IMR-90 (cell line): ENCODE measurements around the gene ATP4A. TPM values are rescaled to one million over a fixed set of nuclear protein-coding genes. Genes with fewer than 3 reads are reported as not detected.

Experiments used
- ATAC-seq: fragments of 200-7000 bp; cut with Tn5 transposase; 2 replicates; pipeline ENCODE4 v1.9.1; 2020; ENCODE audit warnings: low read depth, mild to moderate bottlenecking, moderate library complexity
- BruUV-seq: library from RNA; stranded (reverse); fragments of 400-500 nt; replicated peaks from 2 replicates; lab custom pipeline; 2021; lab: Mats Ljungman, UMichigan
- CTCF ChIA-PET: fragments of 300-600 bp; formaldehyde crosslinking; extraction: SDS; loops from one replicate; lab custom pipeline; 2021; ENCODE audit warnings: antibody characterized with exemption; lab: Yijun Ruan, JAX
- POLR2A ChIA-PET: fragments of 300-600 bp; sonication (Branson Sonifier 250); formaldehyde crosslinking; loops from one replicate; lab custom pipeline; 2022; ENCODE audit warnings: antibody characterized with exemption; ENCODE audit not compliant: unreplicated experiment; lab: Charles Lee
- DNase-seq: peaks from one replicate; pipeline ENCODE4 v3.0.0; 2013
- H2AFZ ChIP-seq: replicated peaks from 2 replicates; pipeline ENCODE3; 2013; ENCODE audit warnings: low read length, mild to moderate bottlenecking; ENCODE audit not compliant: poor library complexity
- H2AK5ac ChIP-seq: 2 replicates; pipeline ENCODE4 v1.6.1; 2013; ENCODE audit warnings: low read depth, low read length, inconsistent platforms
- H2AK9ac ChIP-seq: replicated peaks from 2 replicates; pipeline ENCODE3; 2013; ENCODE audit warnings: mild to moderate bottlenecking, low read depth, low read length, moderate library complexity; ENCODE audit not compliant: poor library complexity
- H2BK120ac ChIP-seq: 2 replicates; pipeline ENCODE4 v1.6.1; 2013; ENCODE audit warnings: low read depth, low read length, inconsistent platforms
- H2BK15ac ChIP-seq: 3 replicates; pipeline ENCODE4 v1.6.1; 2013; ENCODE audit warnings: low read depth, low read length, inconsistent platforms
- H2BK20ac ChIP-seq: 2 replicates; pipeline ENCODE4 v1.6.1; 2013; ENCODE audit warnings: low read depth, mild to moderate bottlenecking, inconsistent platforms, low read length, moderate library complexity
- H2BK5ac ChIP-seq: 2 replicates; pipeline ENCODE4 v1.6.1; 2013; ENCODE audit warnings: mild to moderate bottlenecking, low read depth, low read length, inconsistent platforms; ENCODE audit not compliant: poor library complexity, severe bottlenecking
- H3K14ac ChIP-seq: replicated peaks from 2 replicates; pipeline ENCODE4 v1.6.1; 2013; ENCODE audit warnings: low read depth, low read length, inconsistent platforms
- H3K18ac ChIP-seq: 2 replicates; pipeline ENCODE4 v1.6.1; 2013; ENCODE audit warnings: low read depth, low read length, control low read depth
- H3K23ac ChIP-seq: 2 replicates; pipeline ENCODE4 v1.6.1; 2013; ENCODE audit warnings: low read depth, low read length, inconsistent platforms
- H3K27ac ChIP-seq: 2 replicates; pipeline ENCODE4 v1.5.1; 2013; ENCODE audit warnings: mild to moderate bottlenecking, control low read depth, low read length; ENCODE audit not compliant: insufficient read depth
- H3K27me3 ChIP-seq: 2 replicates; pipeline ENCODE4 v1.6.1; 2013; ENCODE audit warnings: low read length; ENCODE audit not compliant: control insufficient read depth, insufficient read depth
- H3K36me3 ChIP-seq: 2 replicates; pipeline ENCODE4 v1.6.1; 2013; ENCODE audit warnings: low read length, mixed read lengths; ENCODE audit not compliant: control insufficient read depth, insufficient read depth
- H3K4ac ChIP-seq: 2 replicates; pipeline ENCODE4 v1.6.1; 2013; ENCODE audit warnings: low read depth, low read length, inconsistent platforms
- H3K4me1 ChIP-seq: 2 replicates; pipeline ENCODE4 v1.6.1; 2013; ENCODE audit warnings: low read length, mixed read lengths; ENCODE audit not compliant: control insufficient read depth, insufficient read depth
- H3K4me2 ChIP-seq: 2 replicates; pipeline ENCODE4 v1.6.1; 2013; ENCODE audit warnings: low read depth, mild to moderate bottlenecking, control low read depth, low read length, moderate library complexity
- H3K4me3 ChIP-seq: 2 replicates; pipeline ENCODE4 v1.5.1; 2013; ENCODE audit warnings: low read depth, mild to moderate bottlenecking, control low read depth, low read length, moderate library complexity; ENCODE audit not compliant: insufficient read depth
- H3K56ac ChIP-seq: 2 replicates; pipeline ENCODE4 v1.6.1; 2013; ENCODE audit warnings: low read length, inconsistent platforms; ENCODE audit not compliant: insufficient read depth; ENCODE audit errors: extremely low read depth
- H3K79me1 ChIP-seq, 2 experiments: 2 replicates each; pipeline ENCODE4 v1.6.1; 2013; ENCODE audit warnings: low read length in 2 of 2, inconsistent platforms in 1 of 2, low read depth in 1 of 2
- H3K9ac ChIP-seq: 2 replicates; pipeline ENCODE4 v1.6.1; 2013; ENCODE audit warnings: low read depth, low read length, control low read depth
- H3K9me1 ChIP-seq: 2 replicates; pipeline ENCODE4 v1.6.1; 2013; ENCODE audit warnings: low read length, inconsistent platforms; ENCODE audit not compliant: insufficient read depth
- H3K9me3 ChIP-seq: 2 replicates; pipeline ENCODE4 v1.6.1; 2013; ENCODE audit warnings: low read length; ENCODE audit not compliant: control insufficient read depth, insufficient read depth
- H4K20me1 ChIP-seq: 2 replicates; pipeline ENCODE4 v1.6.1; 2013; ENCODE audit warnings: low read length, inconsistent platforms; ENCODE audit not compliant: insufficient read depth
- H4K5ac ChIP-seq: 2 replicates; pipeline ENCODE4 v1.6.1; 2013; ENCODE audit warnings: mild to moderate bottlenecking, low read depth, low read length, control low read depth
- H4K8ac ChIP-seq, 2 experiments: 2 replicates each; pipeline ENCODE4 v1.6.1; 2013; ENCODE audit warnings: low read depth in 2 of 2, low read length in 2 of 2, control low read depth in 1 of 2, inconsistent platforms in 1 of 2
- H4K91ac ChIP-seq: 2 replicates; pipeline ENCODE4 v1.6.1; 2013; ENCODE audit warnings: low read depth, low read length, inconsistent platforms; ENCODE audit not compliant: insufficient read depth
- BHLHE40 ChIP-seq: fragments of 150-350 bp; IDR thresholded peaks from 2 replicates; pipeline ENCODE4 v1.6.1; 2016; ENCODE audit warnings: mild to moderate bottlenecking, low read depth, low read length
- CEBPB ChIP-seq: IDR thresholded peaks from 2 replicates; pipeline ENCODE4 v1.6.1; 2012; ENCODE audit warnings: low read depth, low read length, improper control_type of control experiment
- CHD1 ChIP-seq: IDR thresholded peaks from 2 replicates; pipeline ENCODE4 v1.6.1; 2012; ENCODE audit warnings: low read depth, low read length, improper control_type of control experiment
- FOS ChIP-seq: fragments of 150-350 bp; IDR thresholded peaks from 2 replicates; pipeline ENCODE4 v1.6.1; 2016; ENCODE audit warnings: low read depth, low read length
- MAFK ChIP-seq: IDR thresholded peaks from 2 replicates; pipeline ENCODE4 v1.6.1; 2012; ENCODE audit warnings: low read depth, low read length, improper control_type of control experiment
- MAZ ChIP-seq: IDR thresholded peaks from 2 replicates; pipeline ENCODE4 v1.6.1; 2012; ENCODE audit warnings: low read depth, mild to moderate bottlenecking, low read length, improper control_type of control experiment, moderate library complexity, borderline replicate concordance
- NFE2L2 ChIP-seq: fragments of 150-350 bp; IDR thresholded peaks from 2 replicates; pipeline ENCODE4 v1.6.1; 2016; ENCODE audit warnings: low read depth, mild to moderate bottlenecking, low read length
- POLR2A ChIP-seq: IDR thresholded peaks from 2 replicates; pipeline ENCODE4 v1.6.1; 2012; ENCODE audit warnings: mild to moderate bottlenecking, low read depth, low read length
- RAD21 ChIP-seq: IDR thresholded peaks from 2 replicates; pipeline ENCODE4 v1.6.1; 2012; ENCODE audit warnings: low read length, improper control_type of control experiment
- RCOR1 ChIP-seq: IDR thresholded peaks from 2 replicates; pipeline ENCODE4 v1.6.1; 2012; ENCODE audit warnings: mild to moderate bottlenecking, low read length, improper control_type of control experiment; ENCODE audit not compliant: insufficient replicate concordance
- RFX5 ChIP-seq: IDR thresholded peaks from 2 replicates; pipeline ENCODE4 v1.8.0; 2012; ENCODE audit warnings: low read depth, mild to moderate bottlenecking, low read length, moderate library complexity
- SMC3 ChIP-seq: fragments of 150-350 bp; IDR thresholded peaks from 2 replicates; pipeline ENCODE4 v1.6.1; 2016; ENCODE audit warnings: low read depth, mild to moderate bottlenecking, antibody characterized with exemption, low read length, moderate library complexity
- WGBS, 2 experiments: methylation state at CpG; one replicate each; pipeline versions ENCODE4 v1.1.5 to v1.1.7; 2013; ENCODE audit warnings: missing lambda C conversion rate in 2 of 2; ENCODE audit not compliant: insufficient read length in 1 of 2; ENCODE audit errors: extremely low coverage in 2 of 2; 5-methylcytosine and 5-hydroxymethylcytosine counted together
- dilution Hi-C: fragments of 300-500 bp; cut with HindIII; formaldehyde crosslinking; loops from one replicate; pipeline ENCODE4 v1.14.3; 2018; ENCODE audit warnings: low sequenced_read_pairs; ENCODE audit not compliant: unreplicated experiment
- in situ Hi-C: fragments of 300-500 bp; cut with MboI; formaldehyde crosslinking; loops from 3 replicates; pipeline ENCODE4 v1.14.3; 2019; ENCODE audit warnings: low sequenced_read_pairs, inconsistent platforms, mixed read lengths
- intact Hi-C: fragments of 100-400 bp; cut with micrococcal nuclease; formaldehyde crosslinking; loops from 2 replicates; pipeline ENCODE4 v1.10.0; 2022
- polyA plus RNA-seq, 3 experiments: library from polyadenylated mRNA; depleted of rRNA; stranded (reverse); fragments of >200 nt; gene quantifications; 2 replicates each; pipeline ENCODE4 v1.2.3, GENCODE V29; 2012; ENCODE audit warnings: low replicate concordance in 1 of 3
- total RNA-seq: library from RNA; depleted of rRNA; stranded (reverse); fragments of >200 nt; gene quantifications from 2 replicates; pipeline ENCODE4 v1.2.3, GENCODE V29; 2012
- TF ChIP-seq, protein P1 (sequence below): conservative IDR thresholded peaks from 2 replicates; pipeline ENCODE4 v1.5.1; 2012; ENCODE audit warnings: mild to moderate bottlenecking, low read depth, low read length, improper control_type of control experiment
- TF ChIP-seq, protein P2 (sequence below): fragments of 150-350 bp; IDR thresholded peaks from 2 replicates; pipeline ENCODE4 v1.6.1; 2016; ENCODE audit warnings: low read depth, mild to moderate bottlenecking, low read length, moderate library complexity, borderline replicate concordance
- TF ChIP-seq, protein P3 (sequence below): fragments of 150-350 bp; IDR thresholded peaks from 2 replicates; pipeline ENCODE4 v1.6.1; 2017; ENCODE audit warnings: mild to moderate bottlenecking, antibody characterized with exemption, low read length, low read depth

ATP4A gene
- total and polyA plus RNA-seq, 2 of the 4 experiments (the other 2 are of a cell fraction) = not detected

DNA sequence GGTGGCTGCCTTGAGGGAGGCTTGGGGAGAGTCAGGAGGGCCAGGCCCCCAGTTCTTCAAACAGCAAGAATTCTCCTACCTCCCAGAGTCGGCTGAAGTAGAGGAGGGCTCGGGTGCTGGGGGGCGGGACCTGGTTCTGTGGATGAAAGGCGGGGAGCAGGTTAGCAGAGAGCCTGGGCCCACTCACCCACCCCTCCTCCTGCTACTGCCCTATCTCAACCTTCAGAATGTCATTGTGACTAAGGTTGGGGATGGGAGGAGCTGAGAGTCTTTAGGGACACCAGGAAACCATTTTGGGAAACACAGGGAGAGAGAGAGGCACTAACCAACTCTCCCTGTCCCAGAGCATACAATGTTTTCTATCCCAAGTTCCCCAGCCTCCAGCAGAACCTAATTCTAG lies 60.7 kb downstream of the ATP4A start:
- Histone ChIP-seq H2AK9ac (no peak overlapping the region), H3K36me3 (no peaks in the 10 kb centered on the region), H2AFZ (no peak overlapping the region), H3K4me2 (no peak overlapping the region), H3K23ac (no peak overlapping the region), H3K18ac (no peak overlapping the region), H2BK20ac (no peak overlapping the region), H3K9ac (no peak overlapping the region), H4K20me1 (no peaks in the 10 kb centered on the region), H3K9me3 (no peaks in the 10 kb centered on the region), H3K27ac (no peak overlapping the region), H3K4me3 (no peak overlapping the region), H4K8ac (no peak overlapping the region), H3K4me1 (no peaks in the 10 kb centered on the region), H3K79me1 (no peaks in the 10 kb centered on the region), H3K9me1 (no peaks in the 10 kb centered on the region; the same call in 1 of the 2 replicates), H2BK15ac (no peak overlapping the region), H3K56ac (no peak overlapping the region), H3K14ac (no peak overlapping the region), H4K5ac (no peak overlapping the region), H3K27me3 (peaks cover 49% of the 10 kb centered on the region), H2BK120ac (no peak overlapping the region), H2AK5ac (no peak overlapping the region), H3K4ac (no peak overlapping the region), H4K91ac (no peak overlapping the region), H2BK5ac (no peak overlapping the region)
- CTCF ChIA-PET = no interaction called here
- POLR2A ChIA-PET = no interaction called here
- TF ChIP-seq BHLHE40 (no peak), NFE2L2 (no peak), RAD21 (no peak), MAFK (no peak), FOS (no peak), CEBPB (no peak), POLR2A (no peak), RFX5 (no peak), SMC3 (no peak), RCOR1 (no peak), MAZ (no peak), CHD1 (no peak)
- TF ChIP-seq, protein P1, sequence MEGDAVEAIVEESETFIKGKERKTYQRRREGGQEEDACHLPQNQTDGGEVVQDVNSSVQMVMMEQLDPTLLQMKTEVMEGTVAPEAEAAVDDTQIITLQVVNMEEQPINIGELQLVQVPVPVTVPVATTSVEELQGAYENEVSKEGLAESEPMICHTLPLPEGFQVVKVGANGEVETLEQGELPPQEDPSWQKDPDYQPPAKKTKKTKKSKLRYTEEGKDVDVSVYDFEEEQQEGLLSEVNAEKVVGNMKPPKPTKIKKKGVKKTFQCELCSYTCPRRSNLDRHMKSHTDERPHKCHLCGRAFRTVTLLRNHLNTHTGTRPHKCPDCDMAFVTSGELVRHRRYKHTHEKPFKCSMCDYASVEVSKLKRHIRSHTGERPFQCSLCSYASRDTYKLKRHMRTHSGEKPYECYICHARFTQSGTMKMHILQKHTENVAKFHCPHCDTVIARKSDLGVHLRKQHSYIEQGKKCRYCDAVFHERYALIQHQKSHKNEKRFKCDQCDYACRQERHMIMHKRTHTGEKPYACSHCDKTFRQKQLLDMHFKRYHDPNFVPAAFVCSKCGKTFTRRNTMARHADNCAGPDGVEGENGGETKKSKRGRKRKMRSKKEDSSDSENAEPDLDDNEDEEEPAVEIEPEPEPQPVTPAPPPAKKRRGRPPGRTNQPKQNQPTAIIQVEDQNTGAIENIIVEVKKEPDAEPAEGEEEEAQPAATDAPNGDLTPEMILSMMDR = no peak
- TF ChIP-seq, protein P2, sequence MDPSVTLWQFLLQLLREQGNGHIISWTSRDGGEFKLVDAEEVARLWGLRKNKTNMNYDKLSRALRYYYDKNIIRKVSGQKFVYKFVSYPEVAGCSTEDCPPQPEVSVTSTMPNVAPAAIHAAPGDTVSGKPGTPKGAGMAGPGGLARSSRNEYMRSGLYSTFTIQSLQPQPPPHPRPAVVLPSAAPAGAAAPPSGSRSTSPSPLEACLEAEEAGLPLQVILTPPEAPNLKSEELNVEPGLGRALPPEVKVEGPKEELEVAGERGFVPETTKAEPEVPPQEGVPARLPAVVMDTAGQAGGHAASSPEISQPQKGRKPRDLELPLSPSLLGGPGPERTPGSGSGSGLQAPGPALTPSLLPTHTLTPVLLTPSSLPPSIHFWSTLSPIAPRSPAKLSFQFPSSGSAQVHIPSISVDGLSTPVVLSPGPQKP = no peak
- TF ChIP-seq, protein P3, sequence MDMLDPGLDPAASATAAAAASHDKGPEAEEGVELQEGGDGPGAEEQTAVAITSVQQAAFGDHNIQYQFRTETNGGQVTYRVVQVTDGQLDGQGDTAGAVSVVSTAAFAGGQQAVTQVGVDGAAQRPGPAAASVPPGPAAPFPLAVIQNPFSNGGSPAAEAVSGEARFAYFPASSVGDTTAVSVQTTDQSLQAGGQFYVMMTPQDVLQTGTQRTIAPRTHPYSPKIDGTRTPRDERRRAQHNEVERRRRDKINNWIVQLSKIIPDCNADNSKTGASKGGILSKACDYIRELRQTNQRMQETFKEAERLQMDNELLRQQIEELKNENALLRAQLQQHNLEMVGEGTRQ = no peak
- no TSS peak for BruUV-seq
- dilution Hi-C loops = no loop called here
- ATAC-seq (no peak), DNase-seq (no peak)
- no CpG with 5 or more reads among the region's 4 CpGs for WGBS, 2 experiments
- intact Hi-C loops = no loop called here
- in situ Hi-C loops = no loop called here
